Suprapubic skin (tissue), 4 donors: ENCODE data around the gene LDB2. TPM values are rescaled to one million over a fixed set of nuclear protein-coding genes. Genes with fewer than 3 reads are reported as not detected.

ENCODE experiments used
- DNase-seq, 2 donors: peaks; one replicate each; pipeline ENCODE4 v3.0.0-alpha.2; 2019; ENCODE audit warnings: low spot score in 2 of 2
- H3K27ac ChIP-seq: fragments of 200-600 bp; sonication (generic); one replicate; pipeline ENCODE4 v1.5.1; 2019
- H3K27me3 ChIP-seq: fragments of 200-600 bp; sonication (generic); one replicate; pipeline ENCODE4 v1.5.1; 2019
- H3K36me3 ChIP-seq: fragments of 200-600 bp; sonication (generic); one replicate; pipeline ENCODE4 v1.5.1; 2019
- H3K4me1 ChIP-seq: fragments of 200-600 bp; sonication (generic); one replicate; pipeline ENCODE4 v1.5.1; 2019
- H3K4me3 ChIP-seq: fragments of 200-600 bp; sonication (generic); one replicate; pipeline ENCODE4 v1.5.1; 2019; ENCODE audit warnings: mild to moderate bottlenecking
- H3K9me3 ChIP-seq: fragments of 200-600 bp; sonication (generic); one replicate; pipeline ENCODE4 v1.5.1; 2019
- EP300 ChIP-seq: sonication (generic); formaldehyde crosslinking; IDR thresholded peaks from one replicate; pipeline ENCODE4 v1.6.1; 2017; ENCODE audit warnings: antibody characterized with exemption
- POLR2A ChIP-seq, 2 donors: fragments of 450-650 bp; IDR thresholded peaks; one replicate each; pipeline ENCODE4 v1.6.1; 2017; ENCODE audit warnings: antibody characterized with exemption in 2 of 2, mild to moderate bottlenecking in 2 of 2, moderate library complexity in 2 of 2
- POLR2AphosphoS5 ChIP-seq, 3 donors: sonication (generic); formaldehyde crosslinking; IDR thresholded peaks; one replicate each; pipeline ENCODE4 v1.6.1; 2017; ENCODE audit warnings: antibody characterized with exemption in 3 of 3
- WGBS: methylation state at CpG from one replicate; pipeline ENCODE4 v1.1.5; 2018; 5-methylcytosine and 5-hydroxymethylcytosine counted together
- total RNA-seq, 4 donors: library from RNA; depleted of rRNA; stranded (reverse); fragments of >200 nt; gene quantifications; one replicate each; pipeline ENCODE4 v1.1.0, GENCODE V29; 2016
- TF ChIP-seq, protein P1 (sequence below), 2 donors: fragments of 200-600 bp in 1 of 2; fragments of 450-650 bp in 1 of 2; sonication (generic) in 1 of 2; IDR thresholded peaks; one replicate each; pipeline ENCODE4 v1.5.1; 2016 to 2019; ENCODE audit warnings: antibody characterized with exemption in 2 of 2, mild to moderate bottlenecking in 1 of 2, moderate library complexity in 1 of 2

LDB2 gene
- total RNA-seq, 4 donors from 2014 or later, result 4.7 to 17.7 (median 9.9) TPM

DNA sequence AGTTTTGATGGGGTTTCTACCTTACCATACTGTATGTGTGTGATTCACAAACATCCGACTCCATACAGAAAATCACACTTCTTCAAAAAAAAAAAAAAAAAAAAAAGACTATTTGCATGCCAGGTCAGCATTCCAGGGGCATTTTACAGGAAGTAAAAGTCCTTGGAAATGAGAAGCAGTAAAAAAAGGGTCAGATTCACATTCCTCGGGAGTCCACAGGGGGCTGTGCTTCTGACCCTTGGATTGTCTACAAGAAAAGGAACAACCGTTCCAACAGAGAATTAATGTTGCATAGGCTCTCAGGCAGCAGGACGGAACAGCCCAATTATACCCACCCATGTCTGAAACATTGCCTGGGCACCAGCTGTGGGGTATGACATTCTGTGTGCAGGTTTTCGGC, 290.3 kb downstream of the LDB2 start:
- Histone ChIP-seq H3K9me3 (no peaks in the 10 kb centered on the region), H3K4me1 (peaks cover 8% of the 10 kb centered on the region), H3K36me3 (no peaks in the 10 kb centered on the region), H3K4me3 (no peak overlapping the region), H3K27ac (no peak overlapping the region), H3K27me3 (no peaks in the 10 kb centered on the region)
- TF ChIP-seq, protein P1, sequence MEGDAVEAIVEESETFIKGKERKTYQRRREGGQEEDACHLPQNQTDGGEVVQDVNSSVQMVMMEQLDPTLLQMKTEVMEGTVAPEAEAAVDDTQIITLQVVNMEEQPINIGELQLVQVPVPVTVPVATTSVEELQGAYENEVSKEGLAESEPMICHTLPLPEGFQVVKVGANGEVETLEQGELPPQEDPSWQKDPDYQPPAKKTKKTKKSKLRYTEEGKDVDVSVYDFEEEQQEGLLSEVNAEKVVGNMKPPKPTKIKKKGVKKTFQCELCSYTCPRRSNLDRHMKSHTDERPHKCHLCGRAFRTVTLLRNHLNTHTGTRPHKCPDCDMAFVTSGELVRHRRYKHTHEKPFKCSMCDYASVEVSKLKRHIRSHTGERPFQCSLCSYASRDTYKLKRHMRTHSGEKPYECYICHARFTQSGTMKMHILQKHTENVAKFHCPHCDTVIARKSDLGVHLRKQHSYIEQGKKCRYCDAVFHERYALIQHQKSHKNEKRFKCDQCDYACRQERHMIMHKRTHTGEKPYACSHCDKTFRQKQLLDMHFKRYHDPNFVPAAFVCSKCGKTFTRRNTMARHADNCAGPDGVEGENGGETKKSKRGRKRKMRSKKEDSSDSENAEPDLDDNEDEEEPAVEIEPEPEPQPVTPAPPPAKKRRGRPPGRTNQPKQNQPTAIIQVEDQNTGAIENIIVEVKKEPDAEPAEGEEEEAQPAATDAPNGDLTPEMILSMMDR (IDR thresholded peaks at IDR 0.05), result no peak
- TF ChIP-seq POLR2A (IDR thresholded peaks at IDR 0.05) (no peak), EP300 (no peak), POLR2AphosphoS5 (IDR thresholded peaks at IDR 0.05) (no peak)
- 55% methylated on average over 5 of the region's 5 CpGs for WGBS
- DNase-seq, result no peak

DNA sequence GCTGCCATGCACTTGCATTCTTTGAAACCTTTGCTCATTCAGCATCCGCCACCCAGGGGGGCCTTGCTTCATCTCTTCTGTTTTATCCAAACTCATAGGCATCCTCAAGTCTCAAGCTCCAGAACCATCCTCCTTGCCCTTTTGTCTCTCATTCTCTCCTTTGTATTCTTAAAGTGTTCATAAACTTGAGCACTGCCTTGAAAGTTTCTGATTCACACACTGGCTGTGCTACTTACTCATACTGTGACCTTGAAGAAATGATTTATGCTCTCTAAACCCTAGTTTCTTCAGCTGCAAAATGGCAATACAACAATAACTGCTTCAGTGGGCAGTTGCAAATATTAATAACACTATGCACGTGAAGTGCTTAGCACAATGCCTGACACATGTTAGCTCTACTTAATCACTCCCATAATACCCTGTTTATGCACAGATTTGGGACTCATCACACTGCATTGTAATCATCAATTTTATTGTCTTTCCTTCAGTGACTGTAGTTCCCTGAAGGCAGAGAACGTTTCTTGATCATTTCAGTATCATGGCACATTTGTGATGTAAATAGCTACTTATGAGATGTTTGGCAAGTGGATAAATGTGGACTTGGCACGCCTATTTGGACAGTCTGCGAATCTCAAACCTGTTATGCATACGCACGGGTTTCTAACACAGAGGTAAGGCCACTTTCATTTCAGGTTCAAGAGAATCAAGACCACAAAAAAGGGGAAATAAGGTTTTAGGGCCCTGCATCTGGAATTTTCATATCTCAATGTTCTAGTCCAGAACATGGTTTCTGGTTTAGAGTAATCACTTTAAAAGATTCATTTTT, 291.0 kb downstream of the LDB2 start:
- Histone ChIP-seq H3K9me3 (no peaks in the 10 kb centered on the region), H3K27me3 (no peaks in the 10 kb centered on the region), H3K4me3 (no peak overlapping the region), H3K27ac (no peak overlapping the region), H3K36me3 (no peaks in the 10 kb centered on the region), H3K4me1 (peaks cover 8% of the 10 kb centered on the region)
- 70% methylated on average over 7 of the region's 7 CpGs for WGBS
- TF ChIP-seq EP300, result no peak
- no peak for TF ChIP-seq POLR2AphosphoS5 (IDR thresholded peaks at IDR 0.05)
- no peak for TF ChIP-seq POLR2A (IDR thresholded peaks at IDR 0.05)
- TF ChIP-seq, protein P1 (IDR thresholded peaks at IDR 0.05), result no peak
- no peak for DNase-seq

DNA sequence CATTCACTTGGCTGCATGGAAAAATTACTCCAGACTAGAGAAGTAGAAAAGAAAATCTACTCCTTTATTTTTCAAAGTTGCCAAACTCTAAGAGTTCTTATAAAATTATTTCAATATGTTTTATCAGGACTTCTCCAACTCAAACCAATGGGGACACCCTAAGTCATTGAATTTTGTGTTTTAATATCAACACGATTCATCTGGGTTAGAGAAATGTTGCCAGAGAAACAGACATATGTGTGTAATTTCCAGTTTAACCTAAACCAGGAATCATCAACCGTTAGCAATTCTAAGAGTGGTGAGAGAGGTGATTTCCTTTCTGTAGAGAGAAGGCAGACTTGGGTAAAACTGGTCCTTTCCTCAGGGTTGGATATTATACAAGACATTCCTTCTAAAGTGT, 291.8 kb downstream of the LDB2 start:
- Histone ChIP-seq H3K27me3 (no peaks in the 10 kb centered on the region), H3K4me1 (peaks cover 8% of the 10 kb centered on the region), H3K36me3 (no peaks in the 10 kb centered on the region), H3K9me3 (no peaks in the 10 kb centered on the region), H3K27ac (no peak overlapping the region), H3K4me3 (no peak overlapping the region)
- WGBS, result 63% methylated on average over 2 of the region's 2 CpGs
- TF ChIP-seq POLR2AphosphoS5 (IDR thresholded peaks at IDR 0.05) (no peak), POLR2A (IDR thresholded peaks at IDR 0.05) (no peak), EP300 (no peak)
- TF ChIP-seq, protein P1 (IDR thresholded peaks at IDR 0.05), result no peak
- no peak for DNase-seq

DNA sequence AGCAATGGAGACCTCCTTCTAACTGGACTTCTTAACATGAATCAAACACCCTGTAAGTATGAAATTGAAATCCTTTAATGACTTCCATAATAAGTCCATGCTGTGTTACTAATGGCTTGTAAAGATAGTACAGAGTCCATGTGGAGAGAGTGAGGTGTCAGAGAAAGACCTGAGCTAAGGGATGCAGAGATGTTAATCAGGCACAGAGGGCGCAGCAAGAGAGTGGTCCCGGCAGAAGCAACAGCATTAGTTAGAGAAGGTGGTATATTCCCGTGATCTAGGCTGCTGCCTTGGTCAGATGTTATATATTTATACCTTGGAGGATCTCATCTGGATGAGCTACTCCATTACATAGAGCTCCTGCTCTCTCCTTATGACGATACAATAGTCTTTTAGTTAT, 295.3 kb downstream of the LDB2 start:
- WGBS, result 69% methylated on average over 4 of the region's 4 CpGs

More for the DNA sequence above, 295.3 kb downstream of the LDB2 start:
- TF ChIP-seq POLR2A (IDR thresholded peaks at IDR 0.05), result no peak
- TF ChIP-seq, protein P1 (IDR thresholded peaks at IDR 0.05), result no peak
- TF ChIP-seq EP300, result no peak
- no peak for TF ChIP-seq POLR2AphosphoS5 (IDR thresholded peaks at IDR 0.05)
- Histone ChIP-seq H3K4me3 (no peak overlapping the region), H3K36me3 (no peaks in the 10 kb centered on the region), H3K27ac (no peak overlapping the region), H3K27me3 (no peaks in the 10 kb centered on the region), H3K4me1 (peaks cover 10% of the 10 kb centered on the region), H3K9me3 (no peaks in the 10 kb centered on the region)
- no peak for DNase-seq
